CD14-positive monocyte (primary cell): ENCODE data around the gene CNOT4. TPM values are rescaled to one million over a fixed set of nuclear protein-coding genes. Genes with fewer than 3 reads are reported as not detected.

Experiments
- DNase-seq, 3 donors: peaks; one replicate each; pipeline ENCODE4 v3.0.0-alpha.2; 2011 to 2022
- H2AFZ ChIP-seq: 2 replicates; pipeline ENCODE4 v1.6.0; 2012; ENCODE audit warnings: mild to moderate bottlenecking, low read depth, low read length, inconsistent platforms; ENCODE audit not compliant: insufficient read depth, poor library complexity, severe bottlenecking
- H3K27ac ChIP-seq, 2 donors: 1 replicate in 1 of 2; 2 replicates in 1 of 2; pipeline ENCODE4 v1.5.1; 2012 to 2013; ENCODE audit warnings: low read length in 2 of 2, control low read depth in 1 of 2, inconsistent platforms in 1 of 2, low read depth in 1 of 2, mild to moderate bottlenecking in 1 of 2
- H3K27me3 ChIP-seq, 2 donors: one replicate each; pipeline versions ENCODE4 v1.6.0 to v1.6.1; 2011 to 2013; ENCODE audit warnings: low read length in 2 of 2; ENCODE audit not compliant: control insufficient read depth in 2 of 2, insufficient read depth in 2 of 2
- H3K36me3 ChIP-seq, 2 donors: replicated peaks in 1 of 2; 1 replicate in 1 of 2; 2 replicates in 1 of 2; pipeline versions ENCODE4 v1.5.1 to v1.6.1; 2012 to 2013; ENCODE audit warnings: low read length in 2 of 2, control low read depth in 1 of 2, inconsistent platforms in 1 of 2, mild to moderate bottlenecking in 1 of 2; ENCODE audit not compliant: insufficient read depth in 2 of 2, control insufficient read depth in 1 of 2
- H3K4me1 ChIP-seq, 2 donors: 1 replicate in 1 of 2; 2 replicates in 1 of 2; pipeline versions ENCODE4 v1.5.1 to v1.6.1; 2012 to 2013; ENCODE audit warnings: low read length in 2 of 2, control low read depth in 1 of 2, inconsistent platforms in 1 of 2, mild to moderate bottlenecking in 1 of 2, moderate library complexity in 1 of 2; ENCODE audit not compliant: insufficient read depth in 2 of 2, control insufficient read depth in 1 of 2
- H3K4me2 ChIP-seq: replicated peaks from 2 replicates; pipeline ENCODE3; 2012; ENCODE audit warnings: low read length, moderate library complexity, mild to moderate bottlenecking; ENCODE audit not compliant: poor library complexity, severe bottlenecking; ENCODE audit errors: extremely low read depth
- H3K4me3 ChIP-seq, 3 experiments: fragments of 200-600 bp in 1 of 3; sonication (generic) in 1 of 3; replicated peaks in 1 of 3; 1 replicate in 2 of 3; 2 replicates in 1 of 3; pipeline ENCODE4 v1.5.1; 2011 to 2013; ENCODE audit warnings: low read length in 3 of 3, mild to moderate bottlenecking in 3 of 3, control low read depth in 2 of 3, low read depth in 2 of 3, inconsistent platforms in 1 of 3, moderate library complexity in 1 of 3
- H3K79me2 ChIP-seq: 2 replicates; pipeline ENCODE4 v1.6.0; 2012; ENCODE audit warnings: mild to moderate bottlenecking, control low read depth, inconsistent platforms, low read length, moderate library complexity; ENCODE audit not compliant: insufficient read depth
- H3K9ac ChIP-seq: 2 replicates; pipeline ENCODE4 v1.6.0; 2017; ENCODE audit warnings: low read length, mild to moderate bottlenecking; ENCODE audit not compliant: insufficient read depth, poor library complexity, severe bottlenecking
- H3K9me3 ChIP-seq, 2 donors: replicated peaks in 1 of 2; 1 replicate in 1 of 2; 2 replicates in 1 of 2; pipeline versions ENCODE4 v1.5.1 to v1.6.1; 2012 to 2013; ENCODE audit warnings: low read length in 2 of 2, control low read depth in 1 of 2; ENCODE audit not compliant: control insufficient read depth in 1 of 2, insufficient read depth in 1 of 2
- H4K20me1 ChIP-seq: 2 replicates; pipeline ENCODE4 v1.6.0; 2012; ENCODE audit warnings: mild to moderate bottlenecking, low read length, control low read depth, moderate library complexity; ENCODE audit not compliant: insufficient read depth
- H3K27ac Mint-ChIP-seq, 7 donors: one replicate each; pipeline ENCODE4 v1.8.0; 2020; ENCODE audit warnings: mild to moderate bottlenecking in 7 of 7, mixed read lengths in 7 of 7, moderate library complexity in 6 of 7, inconsistent platforms in 2 of 7
- H3K27me3 Mint-ChIP-seq, 3 donors: one replicate each; pipeline ENCODE4 v1.8.0; 2021 to 2022; ENCODE audit warnings: low read depth in 3 of 3, mild to moderate bottlenecking in 3 of 3, mixed read lengths in 3 of 3, moderate library complexity in 3 of 3, inconsistent platforms in 1 of 3
- H3K36me3 Mint-ChIP-seq, 2 donors: one replicate each; pipeline ENCODE4 v1.8.0; 2020; ENCODE audit warnings: mixed read lengths in 2 of 2, inconsistent platforms in 1 of 2, mild to moderate bottlenecking in 1 of 2
- H3K4me1 Mint-ChIP-seq: one replicate; pipeline ENCODE4 v1.8.0; 2020; ENCODE audit warnings: mild to moderate bottlenecking, mixed read lengths
- H3K4me3 Mint-ChIP-seq, 2 donors: one replicate each; pipeline ENCODE4 v1.8.0; 2020; ENCODE audit warnings: mild to moderate bottlenecking in 2 of 2, mixed read lengths in 2 of 2, moderate library complexity in 1 of 2
- H3K9me3 Mint-ChIP-seq, 7 donors: one replicate each; pipeline ENCODE4 v1.8.0; 2020 to 2022; ENCODE audit warnings: mixed read lengths in 7 of 7, mild to moderate bottlenecking in 6 of 7, moderate library complexity in 6 of 7, inconsistent platforms in 2 of 7
- CTCF ChIP-seq: fragments of 200-600 bp; IDR thresholded peaks from one replicate; pipeline ENCODE4 v1.8.0; 2022; ENCODE audit warnings: antibody characterized with exemption, mild to moderate bottlenecking
- WGBS: methylation state at CpG from one replicate; pipeline ENCODE4 v1.1.5; 2013; ENCODE audit warnings: missing lambda C conversion rate; ENCODE audit not compliant: insufficient coverage; 5-methylcytosine and 5-hydroxymethylcytosine counted together
- intact Hi-C, 2 donors: fragments of 100-400 bp; cut with micrococcal nuclease; formaldehyde crosslinking; loops; one replicate each; pipeline versions ENCODE4 v1.15.0 to v1.15.1; 2023
- polyA plus RNA-seq, 3 donors: library from polyadenylated mRNA; depleted of rRNA in 1 of 3; unstranded in 2 of 3; stranded (reverse) in 1 of 3; fragments of 300-500 nt in 2 of 3; fragments of >200 nt in 1 of 3; fragmentation: Illumina TruSeq in 2 of 3; gene quantifications; 1 replicate in 2 of 3; 2 replicates in 1 of 3; pipeline ENCODE4 v1.2.3, GENCODE V29; 2012 to 2021

CNOT4 gene
- polyA plus RNA-seq, 3 donors = 4.3 to 7.9 (median 6.3) TPM

GRCh38 chr7:135386776-135387175 is 123.1 kb downstream of the CNOT4 start:
- H3K27me3 Mint-ChIP-seq = no peaks in the 10 kb centered on the region
- H3K9me3 ChIP-seq = no peaks in the 10 kb centered on the region
- H3K9me3 Mint-ChIP-seq = no peaks in the 10 kb centered on the region
- H2AFZ ChIP-seq = no peak overlapping the region
- intact Hi-C loops = no loop called here
- no peaks in the 10 kb centered on the region for H3K79me2 ChIP-seq
- no peaks in the 10 kb centered on the region for H3K27me3 ChIP-seq
- no peak for DNase-seq
- H3K4me1 Mint-ChIP-seq = no peaks in the 10 kb centered on the region
- no peak overlapping the region for H3K4me3 ChIP-seq
- peak overlapping the region in 1 of 7 donors; percentile 57 for H3K27ac Mint-ChIP-seq
- no CpG with 5 or more reads among the region's 2 CpGs for WGBS
- peaks cover 26 to 50% of the 10 kb centered on the region in 2 donors for H3K36me3 ChIP-seq
- no peaks in the 10 kb centered on the region for H4K20me1 ChIP-seq
- H3K4me3 Mint-ChIP-seq = no peak overlapping the region
- TF ChIP-seq CTCF = no peak
- H3K4me2 ChIP-seq = no peak overlapping the region
- H3K4me1 ChIP-seq = no peaks in the 10 kb centered on the region
- H3K27ac ChIP-seq = no peak overlapping the region
- H3K36me3 Mint-ChIP-seq = peaks cover 25 to 33% of the 10 kb centered on the region in 2 donors
- H3K9ac ChIP-seq = no peak overlapping the region

- no peak for TF ChIP-seq CTCF
- Mint-ChIP-seq H3K9me3 (no peaks in the 10 kb centered on the region), H3K27me3 (no peaks in the 10 kb centered on the region), H3K27ac (no peak overlapping the region), H3K4me1 (no peaks in the 10 kb centered on the region), H3K4me3 (no peak overlapping the region), H3K36me3 (peaks cover 21 to 27% of the 10 kb centered on the region in 2 donors)
- H3K4me1 ChIP-seq = no peaks in the 10 kb centered on the region
- H3K4me3 ChIP-seq = no peak overlapping the region
- no peaks in the 10 kb centered on the region for H3K9me3 ChIP-seq
- no peak for DNase-seq
- H3K36me3 ChIP-seq = peaks cover 25 to 45% of the 10 kb centered on the region in 2 donors
- no peak overlapping the region for H3K9ac ChIP-seq
- intact Hi-C loops = no loop called here
- no peaks in the 10 kb centered on the region for H3K27me3 ChIP-seq
- H3K79me2 ChIP-seq = no peaks in the 10 kb centered on the region
- H2AFZ ChIP-seq = no peak overlapping the region
- H3K4me2 ChIP-seq = no peak overlapping the region
- H4K20me1 ChIP-seq = no peaks in the 10 kb centered on the region
- H3K27ac ChIP-seq = no peak overlapping the region
These were observed 123.7 kb downstream of the CNOT4 start for GRCh38 chr7:135386181-135386580.
